HepG2 (cell line): ENCODE results near the gene NOL4. TPM values are rescaled to one million over a fixed set of nuclear protein-coding genes. Genes with fewer than 3 reads are reported as not detected.

Experiments
- ATAC-seq: fragments of 200-7000 bp; cut with Tn5 transposase; 3 replicates; pipeline ENCODE4 v1.9.1; 2020; ENCODE audit warnings: mild to moderate bottlenecking, moderate library complexity
- BruUV-seq: library from RNA; stranded (reverse); fragments of 400-500 nt; replicated peaks from 2 replicates; lab custom pipeline; 2021; lab: Mats Ljungman, UMichigan
- CTCF ChIA-PET: fragments of 300-600 bp; formaldehyde crosslinking; extraction: SDS; loops from one replicate; lab custom pipeline; 2021; ENCODE audit warnings: low total read pairs, inconsistent platforms, low intra/inter-chr PET ratio; lab: Yijun Ruan, JAX
- POLR2A ChIA-PET: fragments of 350-600 bp; sonication (Branson Sonifier 250); formaldehyde crosslinking; loops from one replicate; lab custom pipeline; 2020; ENCODE audit warnings: antibody characterized with exemption, inconsistent platforms; lab: Yijun Ruan, JAX
- DNase-seq: peaks from one replicate; pipeline ENCODE4 v3.0.0-alpha.2; 2015; ENCODE audit warnings: low spot score
- FAIRE-seq: peaks from 3 replicates; lab custom pipeline; 2011; peaks lifted over from hg19 to GRCh38; lab: Jason Lieb, UNC
- H2AFZ ChIP-seq: one replicate; pipeline ENCODE4 v1.6.1; 2011; ENCODE audit warnings: low read length, inconsistent platforms
- H3K27ac ChIP-seq: fragments of 300-600 bp; 3 replicates; pipeline ENCODE4 v1.8.0; 2011; ENCODE audit warnings: mixed run types, mild to moderate bottlenecking, mixed read lengths, low read length, inconsistent platforms; ENCODE audit not compliant: insufficient read depth; ENCODE audit errors: extremely low read length
- H3K27me3 ChIP-seq, 2 experiments: fragments of 200-600 bp in 1 of 2; 2 replicates in 1 of 2; 3 replicates in 1 of 2; pipeline versions ENCODE4 v1.6.0 to v1.8.0; 2011; ENCODE audit warnings: low read length in 2 of 2, mild to moderate bottlenecking in 2 of 2, moderate library complexity in 2 of 2, inconsistent platforms in 1 of 2; ENCODE audit not compliant: insufficient read depth in 2 of 2, control insufficient read depth in 1 of 2
- H3K36me3 ChIP-seq, 2 experiments: fragments of 200-600 bp in 1 of 2; replicated peaks in 1 of 2; 2 replicates in 1 of 2; 3 replicates in 1 of 2; pipeline versions ENCODE4 v1.5.1 to v1.8.0; 2011; ENCODE audit warnings: low read length in 2 of 2, inconsistent platforms in 1 of 2; ENCODE audit not compliant: insufficient read depth in 2 of 2, control insufficient read depth in 1 of 2
- H3K4me1 ChIP-seq: 2 replicates; pipeline ENCODE4 v1.5.1; 2012; ENCODE audit warnings: low read length, inconsistent platforms; ENCODE audit not compliant: insufficient read depth
- H3K4me2 ChIP-seq: 2 replicates; pipeline ENCODE4 v1.6.0; 2011; ENCODE audit warnings: low read depth, low read length, inconsistent platforms
- H3K4me3 ChIP-seq, 3 experiments: fragments of 200-600 bp in 1 of 3; sonication (generic), shearing (Covaris generic) in 1 of 3; replicated peaks in 1 of 3; 2 replicates each; pipeline ENCODE4 v1.5.1; 2011 to 2016; ENCODE audit warnings: low read length in 3 of 3, inconsistent platforms in 2 of 3, low read depth in 2 of 3, mild to moderate bottlenecking in 2 of 3, control low read depth in 1 of 3, mixed read lengths in 1 of 3; ENCODE audit not compliant: insufficient read depth in 1 of 3
- H3K79me2 ChIP-seq: one replicate; pipeline ENCODE4 v1.6.1; 2011; ENCODE audit warnings: low read length, inconsistent platforms; ENCODE audit not compliant: insufficient read depth
- H3K9ac ChIP-seq: 2 replicates; pipeline ENCODE4 v1.6.0; 2011; ENCODE audit warnings: mild to moderate bottlenecking, low read depth, low read length, inconsistent platforms; ENCODE audit not compliant: insufficient read depth
- H3K9me3 ChIP-seq: 2 replicates; pipeline ENCODE4 v1.5.1; 2012; ENCODE audit warnings: mild to moderate bottlenecking, low read length
- H4K20me1 ChIP-seq: 2 replicates; pipeline ENCODE4 v1.6.0; 2011; ENCODE audit warnings: inconsistent platforms, mild to moderate bottlenecking, low read length, moderate library complexity; ENCODE audit not compliant: insufficient read depth
- AGO1 ChIP-seq: fragments of 200-400 bp; formaldehyde crosslinking; IDR thresholded peaks from 2 replicates; pipeline ENCODE4 v1.6.1; 2017; ENCODE audit warnings: mild to moderate bottlenecking, low read depth, low read length, moderate library complexity; ENCODE audit not compliant: poor library complexity, severe bottlenecking
- BRD4 ChIP-seq: sonication (generic); formaldehyde crosslinking; IDR thresholded peaks from 2 replicates; pipeline ENCODE4 v1.4.0; 2020; ENCODE audit warnings: missing genetic modification reagents
- CAMTA2 ChIP-seq: sonication (generic); formaldehyde crosslinking; IDR thresholded peaks from 2 replicates; pipeline ENCODE4 v1.4.0; 2020; ENCODE audit warnings: mild to moderate bottlenecking, missing genetic modification reagents, borderline replicate concordance
- CBX5 ChIP-seq: sonication (generic); formaldehyde crosslinking; IDR thresholded peaks from 2 replicates; pipeline ENCODE4 v1.4.0; 2020; ENCODE audit warnings: missing genetic modification reagents, borderline replicate concordance
- MAFF ChIP-seq: IDR thresholded peaks from 2 replicates; pipeline ENCODE4 v1.6.1; 2011; ENCODE audit warnings: low read depth, low read length, improper control_type of control experiment
- MAFK ChIP-seq, 2 experiments: IDR thresholded peaks in 1 of 2; conservative IDR thresholded peaks in 1 of 2; 2 replicates each; pipeline ENCODE4 v1.6.1; 2011; ENCODE audit warnings: improper control_type of control experiment in 2 of 2, low read length in 2 of 2
- MBD4 ChIP-seq: IDR thresholded peaks from 2 replicates; pipeline ENCODE4 v1.6.1; 2012; ENCODE audit warnings: low read length, inconsistent platforms, borderline replicate concordance
- PRPF4 ChIP-seq: fragments of 200-400 bp; formaldehyde crosslinking; IDR thresholded peaks from 2 replicates; pipeline ENCODE4 v1.6.1; 2016; ENCODE audit warnings: low read length, low read depth; ENCODE audit not compliant: poor library complexity, severe bottlenecking
- SRSF9 ChIP-seq: fragments of 200-400 bp; formaldehyde crosslinking; IDR thresholded peaks from 2 replicates; pipeline ENCODE4 v1.6.1; 2018; ENCODE audit warnings: borderline replicate concordance, mild to moderate bottlenecking, low read depth, low read length; ENCODE audit not compliant: insufficient read depth, poor library complexity, severe bottlenecking
- TRIM24 ChIP-seq: sonication (generic); formaldehyde crosslinking; IDR thresholded peaks from 2 replicates; pipeline ENCODE4 v1.8.0; 2022; ENCODE audit warnings: mild to moderate bottlenecking, missing genetic modification reagents
- ZNF354B ChIP-seq: sonication (generic); formaldehyde crosslinking; IDR thresholded peaks from 2 replicates; pipeline ENCODE4 v1.8.0; 2022; ENCODE audit warnings: mild to moderate bottlenecking, missing genetic modification reagents
- ZNF839 ChIP-seq: sonication (generic); formaldehyde crosslinking; IDR thresholded peaks from 2 replicates; pipeline ENCODE4 v1.4.0; 2020; ENCODE audit warnings: missing genetic modification reagents, mild to moderate bottlenecking, borderline replicate concordance
- WGBS: methylation state at CpG from one replicate; pipeline ENCODE4 v1.1.6; 2017; ENCODE audit warnings: low lambda C conversion rate; 5-methylcytosine and 5-hydroxymethylcytosine counted together
- in situ Hi-C: cut with HindIII; loops from 2 replicates; pipeline ENCODE4 v1.10.0; 2017; ENCODE audit warnings: low pct_unique_long_range_greater_than_20kb; ENCODE audit not compliant: extremely low pct_ligation_motif_present
- intact Hi-C: fragments of 100-400 bp; cut with micrococcal nuclease; formaldehyde crosslinking; loops from one replicate; pipeline ENCODE4 v1.10.0; 2022; ENCODE audit not compliant: unreplicated experiment
- polyA plus RNA-seq, 8 experiments: library from polyadenylated mRNA; depleted of rRNA in 3 of 8; stranded (reverse) in 7 of 8; unstranded in 1 of 8; fragments of >200 nt; fragmentation: Illumina TruSeq in 4 of 8; extraction: Trizol in 4 of 8; gene quantifications; 2 replicates each; pipeline versions ENCODE4 v1.2.1 to v1.2.3, GENCODE V29; 2011 to 2016; ENCODE audit warnings: low read depth in 4 of 8, missing spikeins in 1 of 8, mixed read lengths in 1 of 8; ENCODE audit not compliant: insufficient read depth in 1 of 8
- total RNA-seq, 5 experiments: library from RNA; depleted of rRNA; stranded (reverse); fragments of >200 nt; fragmentation: Illumina TruSeq; extraction: Trizol; gene quantifications; 2 replicates each; pipeline ENCODE4 v1.2.3, GENCODE V29; 2016; ENCODE audit warnings: low read depth in 1 of 5
- TF ChIP-seq, protein P1 (sequence below): fragments of 450-650 bp; IDR thresholded peaks from 2 replicates; pipeline ENCODE4 v1.6.1; 2016

NOL4 gene
- total and polyA plus RNA-seq, 2 of the 13 experiments (the other 11 are each of a cell fraction or from before 2014, with no cell fraction given), result 1.8 TPM; not detected in 1

DNA sequence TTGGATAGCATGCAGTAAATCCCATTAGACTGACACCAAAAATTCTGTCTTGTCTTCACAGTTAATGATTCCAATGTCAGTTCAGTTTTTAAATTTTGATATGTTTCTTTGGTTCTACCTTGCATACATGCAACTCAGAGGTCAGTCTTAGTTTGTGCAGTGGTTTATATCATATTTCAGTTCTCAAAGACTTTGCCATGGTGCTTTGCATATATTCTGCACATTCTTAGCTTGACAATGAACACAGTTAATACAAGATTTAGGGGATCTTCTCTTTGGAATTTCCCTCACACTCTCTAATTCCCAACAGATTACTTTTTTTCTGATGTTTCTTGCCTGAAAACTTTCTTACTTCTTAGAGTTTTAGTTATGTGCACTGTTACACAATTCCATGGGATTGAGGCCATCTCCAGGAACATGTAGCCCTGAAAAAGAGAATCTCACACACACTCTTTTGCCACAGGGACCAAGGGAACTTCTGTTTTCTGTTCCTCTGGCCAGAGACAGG is 17.3 kb downstream of the NOL4 start (continued):
- no peak for TF ChIP-seq BRD4 (CRISPR knock-in tag)
- no peak for TF ChIP-seq SRSF9
- TF ChIP-seq, protein P1, sequence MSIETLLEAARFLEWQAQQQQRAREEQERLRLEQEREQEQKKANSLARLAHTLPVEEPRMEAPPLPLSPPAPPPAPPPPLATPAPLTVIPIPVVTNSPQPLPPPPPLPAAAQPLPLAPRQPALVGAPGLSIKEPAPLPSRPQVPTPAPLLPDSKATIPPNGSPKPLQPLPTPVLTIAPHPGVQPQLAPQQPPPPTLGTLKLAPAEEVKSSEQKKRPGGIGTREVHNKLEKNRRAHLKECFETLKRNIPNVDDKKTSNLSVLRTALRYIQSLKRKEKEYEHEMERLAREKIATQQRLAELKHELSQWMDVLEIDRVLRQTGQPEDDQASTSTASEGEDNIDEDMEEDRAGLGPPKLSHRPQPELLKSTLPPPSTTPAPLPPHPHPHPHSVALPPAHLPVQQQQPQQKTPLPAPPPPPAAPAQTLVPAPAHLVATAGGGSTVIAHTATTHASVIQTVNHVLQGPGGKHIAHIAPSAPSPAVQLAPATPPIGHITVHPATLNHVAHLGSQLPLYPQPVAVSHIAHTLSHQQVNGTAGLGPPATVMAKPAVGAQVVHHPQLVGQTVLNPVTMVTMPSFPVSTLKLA, result no peak
- no peak for TF ChIP-seq CAMTA2 (CRISPR knock-in tag)
- TF ChIP-seq MBD4, result no peak
- no peak for TF ChIP-seq PRPF4
- TF ChIP-seq TRIM24 (CRISPR knock-in tag), result no peak
- no peak for TF ChIP-seq ZNF839 (CRISPR knock-in tag)

DNA sequence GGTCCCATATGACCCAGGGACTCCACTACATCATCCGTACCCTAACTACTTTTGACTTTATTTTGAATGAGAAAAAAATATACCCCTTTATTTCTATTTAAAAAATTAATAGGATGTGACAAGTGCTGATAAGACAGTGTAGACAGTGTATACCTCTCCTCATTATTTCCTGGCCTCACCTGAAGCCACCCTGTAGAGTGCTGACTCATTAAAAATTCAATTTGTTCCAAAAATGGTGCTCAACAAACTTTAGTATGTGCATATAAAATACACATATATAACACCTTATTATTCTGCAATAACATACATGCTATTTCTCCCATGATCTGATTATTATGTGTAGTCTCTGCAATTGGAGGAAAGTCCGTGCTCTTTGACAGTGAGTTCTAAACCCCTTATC is 20.8 kb downstream of the NOL4 start:
- no peak for FAIRE-seq
- Histone ChIP-seq H4K20me1 (no peaks in the 10 kb centered on the region), H3K79me2 (no peaks in the 10 kb centered on the region), H3K36me3 (no peaks in the 10 kb centered on the region), H3K9ac (no peak overlapping the region), H3K9me3 (no peaks in the 10 kb centered on the region), H3K4me2 (no peak overlapping the region), H3K4me1 (no peaks in the 10 kb centered on the region), H2AFZ (no peak overlapping the region)
- intact Hi-C loops, result no loop called here
- BruUV-seq, result no TSS peak
- no peak for ATAC-seq
- no peak for DNase-seq
- no peak for TF ChIP-seq CBX5 (CRISPR knock-in tag)
- no peak for TF ChIP-seq ZNF354B (CRISPR knock-in tag)
- TF ChIP-seq AGO1, result no peak
- peak; percentile 80 for TF ChIP-seq MAFF
- TF ChIP-seq MAFK (conservative IDR thresholded peaks at IDR 0.05 in 1 of 2, IDR thresholded peaks at IDR 0.05 in 1 of 2; ENCODE audit: low read length in 2 of 2), result peak; percentile 73 to 87
- TF ChIP-seq, all 625 proteins: peak for 2
- 0% methylated on average over 2 of the region's 2 CpGs for WGBS
- in situ Hi-C loops, result no loop called here
- H3K27ac ChIP-seq, result no peak overlapping the region
- POLR2A ChIA-PET, result no interaction called here
- H3K27me3 ChIP-seq, result no peaks in the 10 kb centered on the region
- CTCF ChIA-PET, result no interaction called here
- H3K4me3 ChIP-seq, result no peak overlapping the region
